DND-41 (cell line): ENCODE data around the gene TLCD5.

ENCODE experiments used
- CTCF ChIP-seq: IDR thresholded peaks from 2 replicates; pipeline ENCODE4 v1.5.1; 2012; ENCODE audit warnings: borderline replicate concordance, low read length, moderate library complexity, mild to moderate bottlenecking; ENCODE audit not compliant: poor library complexity, severe bottlenecking; ENCODE audit errors: extremely low read depth
- EZH2 ChIP-seq: IDR thresholded peaks from 3 replicates; pipeline ENCODE4 v1.6.1; 2012; ENCODE audit warnings: borderline replicate concordance, low read depth, mild to moderate bottlenecking, moderate library complexity, low read length, inconsistent platforms; ENCODE audit not compliant: severe bottlenecking

DNA sequence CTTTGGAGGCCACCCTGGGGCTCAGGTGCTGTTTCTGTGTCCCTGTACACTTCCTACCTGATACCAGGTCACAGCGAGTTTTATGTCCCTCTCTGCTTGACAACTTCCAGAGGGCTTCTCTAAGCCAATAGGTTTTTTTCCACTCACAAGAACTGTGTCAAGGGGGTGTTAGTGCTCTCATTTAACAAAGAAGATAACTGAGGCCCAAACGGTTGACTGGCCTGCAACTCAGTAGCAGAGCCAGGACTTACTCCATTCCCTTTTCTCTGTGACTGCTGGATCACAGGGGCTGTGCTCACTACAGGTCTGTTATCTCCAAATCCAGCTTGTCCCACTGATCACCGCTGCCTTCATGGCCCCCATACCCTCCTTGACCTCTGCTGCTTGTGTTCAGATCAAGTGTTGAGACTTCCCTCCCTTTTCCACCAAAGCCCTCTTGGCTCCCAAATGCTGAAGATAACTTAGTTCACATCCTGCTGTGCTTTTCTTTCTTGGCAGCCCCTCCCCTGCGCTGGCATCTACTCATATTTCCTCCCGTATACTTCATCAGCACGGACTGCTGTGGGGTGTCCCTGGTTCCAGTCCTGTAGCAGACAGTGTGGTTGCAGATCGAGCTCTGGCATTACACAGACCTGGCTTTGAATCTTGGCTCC, 43.8 kb upstream of the TLCD5 start:
- TF ChIP-seq CTCF (no peak), EZH2 (no peak)
